ENCODE measurements around the gene HIGD1A. TPM values are rescaled to one million over a fixed set of nuclear protein-coding genes. Genes with fewer than 3 reads are reported as not detected.
"Not testable (repeated sequence)": the region's sequence is repeated elsewhere in the genome, so short reads cannot be mapped to it uniquely, and the experiment has no call there.

HIGD1A gene
- polyA plus RNA-seq, 1 of the 3 experiments (the other 2 are of a cell fraction) = 72.1 TPM

DNA sequence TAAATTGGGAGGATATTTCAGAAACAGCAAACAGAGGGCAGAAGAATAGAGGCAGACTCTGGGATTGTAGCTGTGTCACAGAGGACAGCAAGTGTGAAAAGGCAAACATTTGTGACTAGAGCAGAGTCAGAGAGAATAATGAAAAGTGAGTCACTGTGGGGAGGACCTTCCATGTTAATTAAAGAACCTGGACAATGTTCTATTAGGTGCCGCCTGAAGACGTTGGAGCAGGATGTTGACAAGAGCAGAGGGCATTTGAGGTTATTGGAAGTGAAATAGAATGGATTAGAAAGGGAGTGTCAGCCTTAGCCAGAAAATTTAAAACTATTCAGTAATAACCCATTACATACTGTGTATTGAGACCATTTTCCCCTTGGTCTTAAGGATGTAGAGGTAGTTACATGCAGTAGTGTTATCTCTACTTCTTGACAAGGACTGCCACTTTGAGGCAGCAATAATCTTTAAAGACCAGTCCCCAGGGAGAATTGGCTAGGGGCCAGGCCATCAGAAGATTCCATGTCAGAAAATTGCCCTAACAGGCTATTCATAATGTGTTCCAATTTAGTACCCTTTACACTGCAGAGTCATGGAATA is 10.7 kb upstream of the HIGD1A start:
- TF ChIP-seq CHD2 (IDR thresholded peaks at IDR 0.05; ENCODE audit: low read length, partially characterized antibody) (no peak), MEF2A (IDR thresholded peaks at IDR 0.05; ENCODE audit: borderline replicate concordance, low read depth) (no peak), RAD21 (IDR thresholded peaks at IDR 0.05; ENCODE audit: low read length) (no peak)
- TF ChIP-seq, protein P1, sequence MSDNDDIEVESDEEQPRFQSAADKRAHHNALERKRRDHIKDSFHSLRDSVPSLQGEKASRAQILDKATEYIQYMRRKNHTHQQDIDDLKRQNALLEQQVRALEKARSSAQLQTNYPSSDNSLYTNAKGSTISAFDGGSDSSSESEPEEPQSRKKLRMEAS (IDR thresholded peaks at IDR 0.05; ENCODE audit: low read depth) = no peak
- TF ChIP-seq, protein P2, sequence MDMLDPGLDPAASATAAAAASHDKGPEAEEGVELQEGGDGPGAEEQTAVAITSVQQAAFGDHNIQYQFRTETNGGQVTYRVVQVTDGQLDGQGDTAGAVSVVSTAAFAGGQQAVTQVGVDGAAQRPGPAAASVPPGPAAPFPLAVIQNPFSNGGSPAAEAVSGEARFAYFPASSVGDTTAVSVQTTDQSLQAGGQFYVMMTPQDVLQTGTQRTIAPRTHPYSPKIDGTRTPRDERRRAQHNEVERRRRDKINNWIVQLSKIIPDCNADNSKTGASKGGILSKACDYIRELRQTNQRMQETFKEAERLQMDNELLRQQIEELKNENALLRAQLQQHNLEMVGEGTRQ (IDR thresholded peaks at IDR 0.05; ENCODE audit: borderline replicate concordance, low read depth, low read length) = no peak
- TF ChIP-seq, protein P3, sequence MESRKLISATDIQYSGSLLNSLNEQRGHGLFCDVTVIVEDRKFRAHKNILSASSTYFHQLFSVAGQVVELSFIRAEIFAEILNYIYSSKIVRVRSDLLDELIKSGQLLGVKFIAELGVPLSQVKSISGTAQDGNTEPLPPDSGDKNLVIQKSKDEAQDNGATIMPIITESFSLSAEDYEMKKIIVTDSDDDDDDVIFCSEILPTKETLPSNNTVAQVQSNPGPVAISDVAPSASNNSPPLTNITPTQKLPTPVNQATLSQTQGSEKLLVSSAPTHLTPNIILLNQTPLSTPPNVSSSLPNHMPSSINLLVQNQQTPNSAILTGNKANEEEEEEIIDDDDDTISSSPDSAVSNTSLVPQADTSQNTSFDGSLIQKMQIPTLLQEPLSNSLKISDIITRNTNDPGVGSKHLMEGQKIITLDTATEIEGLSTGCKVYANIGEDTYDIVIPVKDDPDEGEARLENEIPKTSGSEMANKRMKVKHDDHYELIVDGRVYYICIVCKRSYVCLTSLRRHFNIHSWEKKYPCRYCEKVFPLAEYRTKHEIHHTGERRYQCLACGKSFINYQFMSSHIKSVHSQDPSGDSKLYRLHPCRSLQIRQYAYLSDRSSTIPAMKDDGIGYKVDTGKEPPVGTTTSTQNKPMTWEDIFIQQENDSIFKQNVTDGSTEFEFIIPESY (IDR thresholded peaks at IDR 0.05; ENCODE audit: borderline replicate concordance, low read depth) = no peak
- Histone ChIP-seq H3K27ac (ENCODE audit: low read depth in 2 of 2, low read length in 1 of 2) (no peak overlapping the region), H3K4me3 (ENCODE audit: low read depth in 2 of 2, low read length in 1 of 2) (no peak overlapping the region), H3K79me2 (ENCODE audit: insufficient read depth) (no peaks in the 10 kb centered on the region), H2AFZ (ENCODE audit: low read depth) (no peak overlapping the region), H3K9me3 (no peaks in the 10 kb centered on the region), H4K20me1 (ENCODE audit: insufficient read depth) (no peaks in the 10 kb centered on the region), H3K27me3 (ENCODE audit: insufficient read depth) (no peaks in the 10 kb centered on the region), H3K9me2 (no peaks in the 10 kb centered on the region), H3K9ac (no peak overlapping the region), H3F3A (replicated peaks; ENCODE audit: insufficient read depth) (peaks cover 6% of the 10 kb centered on the region), H3K4me2 (no peak overlapping the region), H3K36me3 (replicated peaks in 1 of 2; ENCODE audit: control insufficient read depth in 1 of 2, insufficient read depth in 2 of 2, low read length in 1 of 2) (no peaks in the 10 kb centered on the region), H3K4me1 (ENCODE audit: control insufficient read depth in 1 of 2, insufficient read depth in 2 of 2, low read depth in 1 of 2, low read length in 1 of 2) (peaks cover 0 to 8% of the 10 kb centered on the region in 2 experiments; a peak in 2 of 4 replicates)
- ChIA-PET POLR2A (no interaction called here), CTCF (interaction anchor here (0.6 to 4.4 kb wide), 6 partner anchors 16 to 240 kb away, joined by 3 to 17 read pairs (median 4); no protein-coding TSS in a partner anchor)
- no peak for DNase-seq
- 45% methylated on average over 2 of the region's 2 CpGs for WGBS (ENCODE audit: low lambda C conversion rate)

DNA sequence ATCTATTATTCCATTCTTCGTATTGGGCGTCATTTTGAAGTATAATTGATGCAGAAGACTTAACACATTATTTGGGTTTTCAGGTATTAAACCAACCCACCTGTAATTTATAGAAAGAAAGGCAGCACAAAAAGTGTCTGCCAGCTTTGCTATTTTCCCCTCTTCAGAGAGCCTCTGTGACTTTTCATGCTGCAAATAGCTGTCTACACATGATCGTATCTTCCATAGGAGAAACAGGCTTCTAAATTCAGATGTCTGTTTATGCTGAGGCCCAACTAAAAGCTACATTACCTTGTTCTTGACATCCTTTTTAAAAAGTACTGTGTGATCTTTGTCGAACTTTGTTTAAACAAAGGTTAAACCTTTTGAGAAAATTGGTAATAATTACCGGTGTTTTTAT is 10.0 kb upstream of the HIGD1A start:
- Histone ChIP-seq H3K36me3 (replicated peaks in 1 of 2; ENCODE audit: control insufficient read depth in 1 of 2, insufficient read depth in 2 of 2, low read length in 1 of 2) (no peaks in the 10 kb centered on the region), H3K4me2 (no peak overlapping the region), H3F3A (replicated peaks; ENCODE audit: insufficient read depth) (no peaks in the 10 kb centered on the region), H4K20me1 (ENCODE audit: insufficient read depth) (no peaks in the 10 kb centered on the region), H3K4me1 (ENCODE audit: control insufficient read depth in 1 of 2, insufficient read depth in 2 of 2, low read depth in 1 of 2, low read length in 1 of 2) (peaks cover 0 to 1% of the 10 kb centered on the region in 2 experiments; a peak in 1 of 4 replicates), H2AFZ (ENCODE audit: low read depth) (no peak overlapping the region), H3K9me2 (no peaks in the 10 kb centered on the region), H3K9me3 (no peaks in the 10 kb centered on the region), H3K9ac (no peak overlapping the region), H3K4me3 (ENCODE audit: low read depth in 2 of 2, low read length in 1 of 2) (no peak overlapping the region), H3K27ac (ENCODE audit: low read depth in 2 of 2, low read length in 1 of 2) (no peak overlapping the region), H3K79me2 (ENCODE audit: insufficient read depth) (no peaks in the 10 kb centered on the region), H3K27me3 (ENCODE audit: insufficient read depth) (no peaks in the 10 kb centered on the region)
- 81% methylated on average over 5 of the region's 5 CpGs for WGBS (ENCODE audit: low lambda C conversion rate)
- DNase-seq = no peak
- TF ChIP-seq FOSL2 (IDR thresholded peaks at IDR 0.05; ENCODE audit: borderline replicate concordance, low read depth) (no peak), RFX5 (IDR thresholded peaks at IDR 0.05; ENCODE audit: low read length) (no peak), GABPA (IDR thresholded peaks at IDR 0.05; ENCODE audit: low read depth) (no peak), MEF2A (IDR thresholded peaks at IDR 0.05; ENCODE audit: borderline replicate concordance, low read depth) (no peak), POLR2AphosphoS5 (IDR thresholded peaks at IDR 0.05; ENCODE audit: low read depth, low read length) (no peak), NRF1 (IDR thresholded peaks at IDR 0.05; ENCODE audit: low read depth, low read length) (no peak), TCF12 (IDR thresholded peaks at IDR 0.05) (no peak)
- POLR2A ChIA-PET = no interaction called here
- CTCF ChIA-PET = interaction anchor here (0.6 to 4.4 kb wide), 3 partner anchors 17 to 34 kb away, joined by 4 to 17 read pairs (median 4); no protein-coding TSS in a partner anchor

DNA sequence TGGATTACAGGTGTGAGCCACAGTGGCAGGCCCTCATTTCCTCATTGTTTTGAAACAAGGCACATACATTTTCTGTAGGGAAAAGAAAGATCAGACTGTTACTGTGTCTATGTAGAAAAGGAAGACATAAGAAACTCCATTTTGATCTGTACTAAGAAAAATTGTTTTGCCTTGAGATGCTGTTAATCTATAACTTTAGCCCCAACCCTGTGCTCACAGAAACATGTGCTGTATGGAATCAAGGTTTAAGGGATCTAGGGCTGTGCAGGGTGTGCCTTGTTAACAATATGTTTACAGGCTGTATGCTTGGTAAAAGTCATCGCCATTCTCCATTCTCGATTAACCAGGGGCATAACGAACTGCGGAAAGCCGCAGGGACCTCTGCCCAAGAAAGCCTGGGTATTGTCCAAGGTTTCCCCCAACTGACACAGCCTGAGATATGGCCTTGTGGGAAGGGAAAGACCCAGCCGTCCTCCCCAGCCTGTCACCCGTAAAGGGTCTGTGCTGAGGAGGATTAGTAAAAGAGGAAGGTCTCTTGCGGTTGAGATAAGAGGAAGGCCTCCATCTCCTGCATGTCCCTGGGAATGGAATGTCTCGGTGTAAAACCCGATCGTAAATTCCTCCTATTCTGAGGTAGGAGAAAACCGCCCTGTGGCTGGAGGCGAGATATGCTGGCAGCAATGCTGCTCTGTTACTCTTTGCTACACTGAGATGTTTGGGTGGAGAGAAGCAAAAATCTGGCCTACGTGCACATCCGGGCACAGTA is 7.0 kb upstream of the HIGD1A start:
- CTCF ChIA-PET; H3F3A ChIP-seq (replicated peaks; ENCODE audit: insufficient read depth); H3K4me3 ChIP-seq (ENCODE audit: low read depth in 2 of 2, low read length in 1 of 2); H3K27me3 ChIP-seq (ENCODE audit: insufficient read depth); H3K9me3 ChIP-seq; H3K27ac ChIP-seq (ENCODE audit: low read depth in 2 of 2, low read length in 1 of 2); H3K9ac ChIP-seq; DNase-seq; H3K79me2 ChIP-seq (ENCODE audit: insufficient read depth); H3K9me2 ChIP-seq; H4K20me1 ChIP-seq (ENCODE audit: insufficient read depth); POLR2A ChIA-PET; H2AFZ ChIP-seq (ENCODE audit: low read depth); H3K4me1 ChIP-seq (ENCODE audit: control insufficient read depth in 1 of 2, insufficient read depth in 2 of 2, low read depth in 1 of 2, low read length in 1 of 2); H3K36me3 ChIP-seq (replicated peaks in 1 of 2; ENCODE audit: control insufficient read depth in 1 of 2, insufficient read depth in 2 of 2, low read length in 1 of 2); H3K4me2 ChIP-seq: not testable (repeated sequence)
- WGBS (ENCODE audit: low lambda C conversion rate) = 89% methylated on average over 15 of the region's 15 CpGs

DNA sequence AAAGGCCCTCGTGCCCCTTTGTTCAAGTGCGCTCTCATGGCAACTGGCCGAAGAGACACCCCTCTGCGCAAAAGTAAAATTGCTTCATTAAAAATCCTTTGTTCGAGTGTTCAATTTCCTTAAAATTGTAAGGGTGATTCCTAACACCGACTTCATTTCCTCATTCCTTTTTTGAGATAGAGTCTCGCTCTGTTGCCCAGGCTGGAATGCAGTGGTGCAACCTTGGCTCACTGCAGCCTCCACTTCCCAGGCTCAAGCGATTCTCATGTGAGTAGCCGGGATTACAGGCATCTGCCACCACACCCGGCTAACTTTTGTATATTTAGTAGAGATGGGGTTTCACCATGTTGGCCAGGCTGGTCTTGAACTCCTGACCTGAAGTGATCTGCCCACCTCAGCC is 6.4 kb upstream of the HIGD1A start:
- H3K27ac ChIP-seq (ENCODE audit: low read depth in 2 of 2, low read length in 1 of 2); POLR2A ChIA-PET; DNase-seq; H3K9ac ChIP-seq; H3K9me2 ChIP-seq; H3K36me3 ChIP-seq (replicated peaks in 1 of 2; ENCODE audit: control insufficient read depth in 1 of 2, insufficient read depth in 2 of 2, low read length in 1 of 2); H3K4me2 ChIP-seq; H3K4me1 ChIP-seq (ENCODE audit: control insufficient read depth in 1 of 2, insufficient read depth in 2 of 2, low read depth in 1 of 2, low read length in 1 of 2); H3K27me3 ChIP-seq (ENCODE audit: insufficient read depth); H4K20me1 ChIP-seq (ENCODE audit: insufficient read depth); H3K4me3 ChIP-seq (ENCODE audit: low read depth in 2 of 2, low read length in 1 of 2); H3K79me2 ChIP-seq (ENCODE audit: insufficient read depth); H2AFZ ChIP-seq (ENCODE audit: low read depth); H3F3A ChIP-seq (replicated peaks; ENCODE audit: insufficient read depth); H3K9me3 ChIP-seq: not testable (repeated sequence)
- CTCF ChIA-PET = interaction anchor here (1.0 kb wide), 1 partner anchor 9 kb away, joined by 3 read pairs; no protein-coding TSS in a partner anchor
- WGBS (ENCODE audit: low lambda C conversion rate) = 86% methylated on average over 10 of the region's 10 CpGs

Measured in SK-N-SH (cell line).